K562 treated with DMSO at 1 percent for 4 hours (cell line): ENCODE data around the gene EP400. TPM values are rescaled to one million over a fixed set of nuclear protein-coding genes. Genes with fewer than 3 reads are reported as not detected.

ENCODE experiments used
- total RNA-seq: library from RNA; unstranded; fragments of 300-600 nt; gene quantifications from 2 replicates; pipeline ENCODE4 v1.2.3, GENCODE V29; 2022; ENCODE audit not compliant: insufficient read depth

EP400 gene, protein sequence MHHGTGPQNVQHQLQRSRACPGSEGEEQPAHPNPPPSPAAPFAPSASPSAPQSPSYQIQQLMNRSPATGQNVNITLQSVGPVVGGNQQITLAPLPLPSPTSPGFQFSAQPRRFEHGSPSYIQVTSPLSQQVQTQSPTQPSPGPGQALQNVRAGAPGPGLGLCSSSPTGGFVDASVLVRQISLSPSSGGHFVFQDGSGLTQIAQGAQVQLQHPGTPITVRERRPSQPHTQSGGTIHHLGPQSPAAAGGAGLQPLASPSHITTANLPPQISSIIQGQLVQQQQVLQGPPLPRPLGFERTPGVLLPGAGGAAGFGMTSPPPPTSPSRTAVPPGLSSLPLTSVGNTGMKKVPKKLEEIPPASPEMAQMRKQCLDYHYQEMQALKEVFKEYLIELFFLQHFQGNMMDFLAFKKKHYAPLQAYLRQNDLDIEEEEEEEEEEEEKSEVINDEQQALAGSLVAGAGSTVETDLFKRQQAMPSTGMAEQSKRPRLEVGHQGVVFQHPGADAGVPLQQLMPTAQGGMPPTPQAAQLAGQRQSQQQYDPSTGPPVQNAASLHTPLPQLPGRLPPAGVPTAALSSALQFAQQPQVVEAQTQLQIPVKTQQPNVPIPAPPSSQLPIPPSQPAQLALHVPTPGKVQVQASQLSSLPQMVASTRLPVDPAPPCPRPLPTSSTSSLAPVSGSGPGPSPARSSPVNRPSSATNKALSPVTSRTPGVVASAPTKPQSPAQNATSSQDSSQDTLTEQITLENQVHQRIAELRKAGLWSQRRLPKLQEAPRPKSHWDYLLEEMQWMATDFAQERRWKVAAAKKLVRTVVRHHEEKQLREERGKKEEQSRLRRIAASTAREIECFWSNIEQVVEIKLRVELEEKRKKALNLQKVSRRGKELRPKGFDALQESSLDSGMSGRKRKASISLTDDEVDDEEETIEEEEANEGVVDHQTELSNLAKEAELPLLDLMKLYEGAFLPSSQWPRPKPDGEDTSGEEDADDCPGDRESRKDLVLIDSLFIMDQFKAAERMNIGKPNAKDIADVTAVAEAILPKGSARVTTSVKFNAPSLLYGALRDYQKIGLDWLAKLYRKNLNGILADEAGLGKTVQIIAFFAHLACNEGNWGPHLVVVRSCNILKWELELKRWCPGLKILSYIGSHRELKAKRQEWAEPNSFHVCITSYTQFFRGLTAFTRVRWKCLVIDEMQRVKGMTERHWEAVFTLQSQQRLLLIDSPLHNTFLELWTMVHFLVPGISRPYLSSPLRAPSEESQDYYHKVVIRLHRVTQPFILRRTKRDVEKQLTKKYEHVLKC (N-terminal part only)
- total RNA-seq, result 31.2 and 40.0 TPM in 2 replicates

DNA sequence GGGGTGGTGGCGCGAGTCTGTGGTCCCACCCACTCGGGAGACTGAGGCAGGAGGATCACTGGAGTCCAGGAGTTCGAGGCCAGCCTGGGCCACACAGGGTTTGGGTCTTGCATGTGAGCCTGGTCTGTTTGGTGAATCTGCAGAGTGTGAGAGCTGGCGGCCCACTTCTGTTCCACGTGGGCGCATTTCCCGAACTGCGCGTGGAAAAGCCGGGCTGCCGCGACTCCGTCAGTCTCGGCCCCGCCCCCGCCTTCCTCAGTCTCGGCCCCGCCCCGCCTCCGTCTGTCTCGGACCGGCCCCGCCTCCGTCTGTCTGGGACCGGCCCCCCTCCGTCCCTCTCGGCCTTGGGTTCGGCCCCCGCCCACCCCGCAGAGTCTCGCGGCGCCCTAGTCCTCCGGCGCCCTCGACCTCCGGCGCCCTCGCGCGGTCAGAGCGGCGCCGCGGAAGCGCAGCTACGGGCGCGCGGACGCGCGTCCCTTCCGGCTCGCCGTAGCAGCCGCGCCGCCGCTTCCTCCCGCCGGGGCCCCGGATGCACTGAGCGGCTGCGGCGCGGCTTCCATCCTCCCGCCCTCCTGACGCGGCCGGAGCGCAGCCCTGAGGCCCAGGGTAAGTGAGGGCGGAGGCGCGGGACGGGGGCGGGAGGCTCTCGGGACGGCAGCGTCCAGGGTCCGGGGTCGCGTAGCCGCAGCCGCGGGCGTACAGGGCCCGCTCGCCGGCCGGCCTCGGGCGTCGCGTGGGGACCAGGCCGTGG lies at the start of gene EP400:
EP400 (plus strand) TSS at position 512 of the 751 bp plus-strand sequence. CDS start 10,678 bp downstream, outside the sequence.

DNA sequence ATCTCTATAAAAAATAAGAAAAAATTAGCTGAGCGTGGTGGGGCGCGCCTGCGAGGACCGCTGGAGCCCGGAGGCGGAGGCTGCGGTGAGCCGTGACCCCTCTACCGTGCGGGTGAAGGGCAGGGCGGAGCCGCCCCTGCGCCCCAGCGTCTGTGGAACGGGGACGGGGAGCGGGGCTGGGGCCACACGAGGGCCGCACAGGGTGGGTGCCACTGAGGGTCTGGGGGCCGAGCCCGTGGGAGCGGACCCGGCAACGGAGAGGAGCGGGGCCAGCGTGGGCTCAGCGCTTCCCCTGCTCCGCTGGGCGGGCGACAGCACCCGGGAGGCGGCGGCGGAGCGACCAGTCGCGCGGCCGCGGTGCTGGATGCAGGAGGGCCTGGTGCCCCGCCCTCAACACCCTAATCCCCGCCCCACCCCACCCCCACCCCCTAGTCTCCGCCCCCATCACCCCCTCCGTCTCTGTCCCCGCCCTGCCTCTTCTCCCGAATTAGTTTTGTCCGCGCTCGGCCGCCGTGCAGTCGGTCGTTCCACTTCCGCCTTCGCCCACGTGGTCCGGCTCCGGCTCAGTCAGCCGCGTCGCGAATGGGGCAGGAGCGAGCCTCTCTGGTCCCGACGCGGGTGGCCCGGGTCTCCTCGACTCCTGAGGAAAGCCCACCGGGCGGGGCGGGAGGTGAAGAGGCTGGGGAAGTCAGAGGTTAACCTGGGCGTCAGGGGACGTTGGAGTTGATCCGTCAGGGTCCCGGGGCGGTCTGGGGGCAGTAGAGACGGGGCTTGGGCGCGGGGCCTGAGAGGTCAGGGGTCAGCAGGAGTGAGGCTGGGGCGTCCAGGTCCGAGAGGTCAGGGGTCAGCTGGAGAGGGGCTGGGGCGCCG lies 20.8 kb upstream of the EP400 start, which contains the start of gene PUS1:
PUS1 (plus strand) TSS at position 566 of the 870 bp plus-strand sequence. CDS start 447 bp downstream, outside the sequence.

Other genes starting within 250 kb of the EP400 start
- gene SFSWAP, start 238.9 kb upstream of the EP400 start, total RNA-seq, result 25.4 and 26.1 TPM in 2 replicates
- gene MMP17, start 121.5 kb upstream of the EP400 start, total RNA-seq, result 7.3 and 16.0 TPM in 2 replicates
- gene ULK1, start 55.3 kb upstream of the EP400 start, total RNA-seq, result 38.4 and 48.4 TPM in 2 replicates
- gene PUS1, start 20.7 kb upstream of the EP400 start, total RNA-seq, result 23.4 and 30.7 TPM in 2 replicates
- gene DDX51, start 194.4 kb downstream of the EP400 start, total RNA-seq, result 6.5 and 9.5 TPM in 2 replicates
- 37.9 and 43.9 TPM in 2 replicates for gene NOC4L, start 194.5 kb downstream of the EP400 start, total RNA-seq